ENCODE data around the gene CSNK1G2.

The CSNK1G2 gene

GRCh38 chr19:1945899-1946298 lies 4.9 kb downstream of the CSNK1G2 start:
- no peak for DNase-seq

GRCh38 chr19:1947651-1948209 lies 6.8 kb downstream of the CSNK1G2 start:
- no peak for DNase-seq

GRCh38 chr19:1949304-1950101 lies 8.5 kb downstream of the CSNK1G2 start:
- no peak for DNase-seq

GRCh38 chr19:1950640-1951039 lies 9.7 kb downstream of the CSNK1G2 start:
- DNase-seq = no peak

- no peak for DNase-seq
Measured at GRCh38 chr19:1952635-1953034, 11.7 kb downstream of the CSNK1G2 start.

GRCh38 chr19:1953037-1953436 lies 12.1 kb downstream of the CSNK1G2 start:
- no peak for DNase-seq

- DNase-seq = no peak
Measured at GRCh38 chr19:1953441-1954094, 12.6 kb downstream of the CSNK1G2 start.

- DNase-seq = no peak
Measured at GRCh38 chr19:1954532-1954933, 13.6 kb downstream of the CSNK1G2 start.

GRCh38 chr19:1955171-1956121 lies 14.5 kb downstream of the CSNK1G2 start:
- no peak for DNase-seq

GRCh38 chr19:1956122-1956494 lies 15.1 kb downstream of the CSNK1G2 start:
- no peak for DNase-seq

- no peak for DNase-seq
Measured at GRCh38 chr19:1956868-1957492, 16.0 kb downstream of the CSNK1G2 start.

- no peak for DNase-seq
Measured at GRCh38 chr19:1957562-1958248, 16.7 kb downstream of the CSNK1G2 start.

GRCh38 chr19:1959928-1960589 lies 19.1 kb downstream of the CSNK1G2 start:
- DNase-seq = no peak

- DNase-seq = no peak
Measured at GRCh38 chr19:1961000-1961883, 20.3 kb downstream of the CSNK1G2 start.

GRCh38 chr19:1962674-1963073 lies 21.7 kb downstream of the CSNK1G2 start:
- DNase-seq = no peak

- no peak for DNase-seq
Measured at GRCh38 chr19:1967087-1967608, 26.2 kb downstream of the CSNK1G2 start.

GRCh38 chr19:1968279-1969175 lies 27.6 kb downstream of the CSNK1G2 start:
- no peak for DNase-seq

GRCh38 chr19:1969176-1970002 lies 28.4 kb downstream of the CSNK1G2 start:
- DNase-seq = no peak

Measured in NCI-H2029 (cell line).